ENCODE measurements around the gene CSNK1G3.
"Not testable (repeated sequence)": the region's sequence is repeated elsewhere in the genome, so short reads cannot be mapped to it uniquely, and the experiment has no call there.

The CSNK1G3 gene

GRCh38 chr5:123486951-123487655 lies 24.9 kb upstream of the CSNK1G3 start:
- no peaks in the 10 kb centered on the region for H3K27me3 ChIP-seq (ENCODE audit: control insufficient read depth, insufficient read depth, low read length)
- H3K27ac ChIP-seq (ENCODE audit: low read depth, low read length): no peak overlapping the region

GRCh38 chr5:123490974-123491373 lies 21.0 kb upstream of the CSNK1G3 start:
- no peaks in the 10 kb centered on the region for H3K4me1 ChIP-seq (ENCODE audit: control insufficient read depth, insufficient read depth, low read length)
- H3K9ac ChIP-seq (ENCODE audit: low read depth, low read length): no peak overlapping the region
- H3K36me3 ChIP-seq (ENCODE audit: control insufficient read depth, insufficient read depth, low read length): no peaks in the 10 kb centered on the region
- H3K27me3 ChIP-seq (ENCODE audit: control insufficient read depth, insufficient read depth, low read length): no peaks in the 10 kb centered on the region
- H3K9me3 ChIP-seq (ENCODE audit: control insufficient read depth, insufficient read depth, low read length): no peaks in the 10 kb centered on the region
- H3K4me3 ChIP-seq (ENCODE audit: low read depth, low read length): no peak overlapping the region
- no peak overlapping the region for H3K27ac ChIP-seq (ENCODE audit: low read depth, low read length)

More at GRCh38 chr5:123486951-123487655, 24.9 kb upstream of the CSNK1G3 start:
- H3K36me3 ChIP-seq (ENCODE audit: control insufficient read depth, insufficient read depth, low read length): no peaks in the 10 kb centered on the region
- no peak overlapping the region for H3K4me3 ChIP-seq (ENCODE audit: low read depth, low read length)
- H3K4me1 ChIP-seq (ENCODE audit: control insufficient read depth, insufficient read depth, low read length): no peaks in the 10 kb centered on the region
- no peaks in the 10 kb centered on the region for H3K9me3 ChIP-seq (ENCODE audit: control insufficient read depth, insufficient read depth, low read length)
- no peak overlapping the region for H3K9ac ChIP-seq (ENCODE audit: low read depth, low read length)

- not testable (repeated sequence) for H3K9ac ChIP-seq (ENCODE audit: low read depth, low read length); H3K9me3 ChIP-seq (ENCODE audit: control insufficient read depth, insufficient read depth, low read length); H3K4me1 ChIP-seq (ENCODE audit: control insufficient read depth, insufficient read depth, low read length); H3K27ac ChIP-seq (ENCODE audit: low read depth, low read length); H3K27me3 ChIP-seq (ENCODE audit: control insufficient read depth, insufficient read depth, low read length); H3K36me3 ChIP-seq (ENCODE audit: control insufficient read depth, insufficient read depth, low read length); H3K4me3 ChIP-seq (ENCODE audit: low read depth, low read length)
Measured at GRCh38 chr5:123495211-123495610, 16.8 kb upstream of the CSNK1G3 start.

GRCh38 chr5:123496892-123497291 lies 15.1 kb upstream of the CSNK1G3 start:
- H3K4me3 ChIP-seq (ENCODE audit: low read depth, low read length): no peak overlapping the region
- H3K36me3 ChIP-seq (ENCODE audit: control insufficient read depth, insufficient read depth, low read length): no peaks in the 10 kb centered on the region
- no peak overlapping the region for H3K27ac ChIP-seq (ENCODE audit: low read depth, low read length)
- H3K9me3 ChIP-seq (ENCODE audit: control insufficient read depth, insufficient read depth, low read length): no peaks in the 10 kb centered on the region
- peaks cover 9% of the 10 kb centered on the region for H3K4me1 ChIP-seq (ENCODE audit: control insufficient read depth, insufficient read depth, low read length)
- H3K9ac ChIP-seq (ENCODE audit: low read depth, low read length): no peak overlapping the region
- H3K27me3 ChIP-seq (ENCODE audit: control insufficient read depth, insufficient read depth, low read length): no peaks in the 10 kb centered on the region

DNA sequence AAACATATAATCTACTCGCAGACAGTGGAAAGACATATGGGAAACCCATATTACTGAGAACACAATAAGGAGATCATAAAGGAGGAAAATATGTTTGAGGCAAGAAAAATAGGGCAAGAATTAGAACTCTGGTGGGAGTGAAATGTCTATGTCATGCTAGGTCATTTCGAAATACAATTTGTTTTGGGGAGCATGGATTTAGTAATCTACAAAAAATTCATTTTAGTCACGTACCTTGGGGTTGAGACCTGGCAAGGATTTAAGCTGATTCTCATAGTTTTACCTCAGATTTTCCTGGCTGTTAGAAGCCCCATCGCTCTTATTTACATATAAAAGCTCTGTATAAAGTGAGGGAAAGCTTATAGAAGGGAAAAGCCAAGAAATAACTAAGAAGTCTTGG lies 11.5 kb upstream of the CSNK1G3 start:
- H3K27ac ChIP-seq (ENCODE audit: low read depth, low read length): no peak overlapping the region
- no peak overlapping the region for H3K9ac ChIP-seq (ENCODE audit: low read depth, low read length)

GRCh38 chr5:123502120-123502519 lies 9.9 kb upstream of the CSNK1G3 start:
- no peak overlapping the region for H3K9ac ChIP-seq (ENCODE audit: low read depth, low read length)
- no peaks in the 10 kb centered on the region for H3K27me3 ChIP-seq (ENCODE audit: control insufficient read depth, insufficient read depth, low read length)
- H3K4me3 ChIP-seq (ENCODE audit: low read depth, low read length): no peak overlapping the region
- no peaks in the 10 kb centered on the region for H3K9me3 ChIP-seq (ENCODE audit: control insufficient read depth, insufficient read depth, low read length)
- no peak overlapping the region for H3K27ac ChIP-seq (ENCODE audit: low read depth, low read length)
- no peaks in the 10 kb centered on the region for H3K36me3 ChIP-seq (ENCODE audit: control insufficient read depth, insufficient read depth, low read length)
- H3K4me1 ChIP-seq (ENCODE audit: control insufficient read depth, insufficient read depth, low read length): peaks cover 9% of the 10 kb centered on the region

More for the DNA sequence above, 11.5 kb upstream of the CSNK1G3 start:
- Histone ChIP-seq H3K27me3 (ENCODE audit: control insufficient read depth, insufficient read depth, low read length) (no peaks in the 10 kb centered on the region), H3K4me3 (ENCODE audit: low read depth, low read length) (no peak overlapping the region), H3K36me3 (ENCODE audit: control insufficient read depth, insufficient read depth, low read length) (no peaks in the 10 kb centered on the region), H3K9me3 (ENCODE audit: control insufficient read depth, insufficient read depth, low read length) (no peaks in the 10 kb centered on the region), H3K4me1 (ENCODE audit: control insufficient read depth, insufficient read depth, low read length) (peaks cover 9% of the 10 kb centered on the region)

- no peak overlapping the region for H3K27ac ChIP-seq (ENCODE audit: low read depth, low read length)
- H3K9ac ChIP-seq (ENCODE audit: low read depth, low read length): no peak overlapping the region
- peaks cover 9% of the 10 kb centered on the region for H3K4me1 ChIP-seq (ENCODE audit: control insufficient read depth, insufficient read depth, low read length)
- no peaks in the 10 kb centered on the region for H3K9me3 ChIP-seq (ENCODE audit: control insufficient read depth, insufficient read depth, low read length)
- H3K36me3 ChIP-seq (ENCODE audit: control insufficient read depth, insufficient read depth, low read length): no peaks in the 10 kb centered on the region
- no peaks in the 10 kb centered on the region for H3K27me3 ChIP-seq (ENCODE audit: control insufficient read depth, insufficient read depth, low read length)
- no peak overlapping the region for H3K4me3 ChIP-seq (ENCODE audit: low read depth, low read length)
Measured at GRCh38 chr5:123503299-123503698, 8.7 kb upstream of the CSNK1G3 start.

DNA sequence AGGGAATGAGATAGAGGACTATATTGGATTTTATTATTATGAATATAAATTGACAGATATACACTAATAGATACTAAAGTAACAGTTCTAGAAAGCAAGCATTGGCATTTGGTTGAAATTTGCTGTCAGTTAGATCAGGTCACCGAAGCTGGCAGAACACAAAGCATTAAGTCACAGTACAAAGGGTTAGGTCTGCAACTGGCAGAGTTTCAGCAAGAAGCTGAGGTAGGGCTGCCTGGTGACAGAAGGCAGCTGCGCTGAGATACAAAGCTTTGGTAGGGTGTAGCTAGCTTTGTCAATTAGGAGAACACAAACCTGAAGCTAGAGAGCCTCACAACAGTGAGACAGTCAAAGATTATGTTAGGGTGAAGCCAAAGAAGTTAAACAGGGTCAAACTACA lies 6.3 kb upstream of the CSNK1G3 start:
- no peak overlapping the region for H3K4me3 ChIP-seq (ENCODE audit: low read depth, low read length)
- peaks cover 11% of the 10 kb centered on the region for H3K4me1 ChIP-seq (ENCODE audit: control insufficient read depth, insufficient read depth, low read length)
- H3K27ac ChIP-seq (ENCODE audit: low read depth, low read length): no peak overlapping the region
- H3K36me3 ChIP-seq (ENCODE audit: control insufficient read depth, insufficient read depth, low read length): no peaks in the 10 kb centered on the region
- no peak overlapping the region for H3K9ac ChIP-seq (ENCODE audit: low read depth, low read length)
- no peaks in the 10 kb centered on the region for H3K27me3 ChIP-seq (ENCODE audit: control insufficient read depth, insufficient read depth, low read length)
- no peaks in the 10 kb centered on the region for H3K9me3 ChIP-seq (ENCODE audit: control insufficient read depth, insufficient read depth, low read length)

DNA sequence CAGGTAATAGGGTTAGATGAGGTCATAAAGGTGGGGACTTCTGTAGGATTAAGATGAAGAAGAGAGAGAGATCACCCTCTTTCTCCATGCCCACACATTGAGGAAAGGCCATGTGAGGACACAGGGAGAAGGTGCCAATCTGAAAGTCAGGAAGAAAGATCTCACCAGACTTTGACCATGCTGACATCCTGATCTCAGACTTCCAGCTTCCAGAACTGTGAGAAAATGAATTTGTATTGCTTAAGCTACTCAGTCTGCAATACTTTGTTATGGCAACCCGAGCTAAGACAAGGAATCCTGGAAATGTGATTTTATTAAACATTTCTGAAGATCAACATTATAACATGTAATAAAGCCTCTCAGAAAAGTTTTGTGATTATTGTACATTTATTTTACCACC lies 3.5 kb upstream of the CSNK1G3 start:
- no peak overlapping the region for H3K9ac ChIP-seq (ENCODE audit: low read depth, low read length)
- no peaks in the 10 kb centered on the region for H3K36me3 ChIP-seq (ENCODE audit: control insufficient read depth, insufficient read depth, low read length)
- H3K4me1 ChIP-seq (ENCODE audit: control insufficient read depth, insufficient read depth, low read length): peaks cover 11% of the 10 kb centered on the region; the same call in 1 of the 2 replicates
- no peaks in the 10 kb centered on the region for H3K9me3 ChIP-seq (ENCODE audit: control insufficient read depth, insufficient read depth, low read length)
- H3K27me3 ChIP-seq (ENCODE audit: control insufficient read depth, insufficient read depth, low read length): no peaks in the 10 kb centered on the region
- no peak overlapping the region for H3K27ac ChIP-seq (ENCODE audit: low read depth, low read length)
- no peak overlapping the region for H3K4me3 ChIP-seq (ENCODE audit: low read depth, low read length)

GRCh38 chr5:123511290-123511647 lies 708 bp upstream of the CSNK1G3 start:
- peak overlapping the region; percentile 83 for H3K4me3 ChIP-seq (ENCODE audit: low read depth, low read length)
- H3K9me3 ChIP-seq (ENCODE audit: control insufficient read depth, insufficient read depth, low read length): no peaks in the 10 kb centered on the region
- peaks cover 25% of the 10 kb centered on the region for H3K4me1 ChIP-seq (ENCODE audit: control insufficient read depth, insufficient read depth, low read length)
- H3K27ac ChIP-seq (ENCODE audit: low read depth, low read length): peak overlapping the region; percentile 79
- no peaks in the 10 kb centered on the region for H3K27me3 ChIP-seq (ENCODE audit: control insufficient read depth, insufficient read depth, low read length)
- H3K9ac ChIP-seq (ENCODE audit: low read depth, low read length): peak overlapping the region; percentile 87
- H3K36me3 ChIP-seq (ENCODE audit: control insufficient read depth, insufficient read depth, low read length): no peaks in the 10 kb centered on the region

DNA sequence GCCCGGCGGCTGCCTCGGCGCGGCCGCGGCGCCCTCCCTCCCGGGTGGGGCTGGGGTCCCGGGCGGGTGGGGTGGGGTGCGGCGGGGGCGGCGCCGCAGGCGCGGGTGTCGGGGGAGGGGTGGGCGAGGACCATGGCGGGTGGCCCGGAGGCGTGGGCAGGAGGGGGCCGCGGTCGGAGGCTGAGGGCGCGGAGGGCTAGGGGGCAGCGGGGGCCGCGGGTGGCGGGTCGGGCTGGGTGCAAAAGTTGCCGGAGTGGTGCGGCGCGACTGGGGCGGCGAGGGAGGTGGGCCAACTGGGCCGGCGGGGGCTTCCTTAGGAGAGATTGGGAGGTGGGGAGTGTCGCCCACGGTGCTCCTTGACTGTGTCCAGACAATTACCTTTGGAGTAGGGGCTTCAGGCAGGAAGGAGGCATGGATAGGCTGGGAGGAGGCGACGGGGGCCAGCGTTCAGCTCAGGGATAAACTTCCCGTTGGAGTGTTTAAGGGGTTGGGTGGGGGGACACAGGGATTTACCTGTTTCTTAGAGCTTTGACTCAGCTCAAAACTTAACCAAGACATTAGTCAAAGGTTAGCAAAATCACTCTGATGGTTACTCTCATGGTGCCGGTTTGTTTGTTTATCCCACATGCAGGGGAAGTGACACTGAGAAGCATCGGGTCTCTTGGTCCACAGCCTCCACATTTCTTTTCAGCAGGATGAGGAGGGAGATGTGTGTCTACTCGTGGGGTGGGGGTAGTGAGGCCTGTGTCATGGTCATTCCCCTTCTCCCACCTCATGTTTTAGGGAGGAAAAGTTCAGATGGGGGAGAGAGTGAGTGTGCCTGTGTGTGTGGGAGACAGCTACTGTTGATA lies 859 bp downstream of the CSNK1G3 start:
- H3K9me3 ChIP-seq (ENCODE audit: control insufficient read depth, insufficient read depth, low read length): no peaks in the 10 kb centered on the region
- H3K36me3 ChIP-seq (ENCODE audit: control insufficient read depth, insufficient read depth, low read length): no peaks in the 10 kb centered on the region
- H3K4me3 ChIP-seq (ENCODE audit: low read depth, low read length): peak overlapping the region; percentile 83
- peaks cover 30% of the 10 kb centered on the region for H3K4me1 ChIP-seq (ENCODE audit: control insufficient read depth, insufficient read depth, low read length)
- no peaks in the 10 kb centered on the region for H3K27me3 ChIP-seq (ENCODE audit: control insufficient read depth, insufficient read depth, low read length)
- H3K27ac ChIP-seq (ENCODE audit: low read depth, low read length): peak overlapping the region; percentile 93
- peak overlapping the region; percentile 87 for H3K9ac ChIP-seq (ENCODE audit: low read depth, low read length)
